HEK293 (cell line): ENCODE data around the gene SLC34A3.
A peak's percentile ranks its signal among the peaks of the same experiment; 100 is the strongest.

Experiments used
- CTCF ChIA-PET: fragments of 350-600 bp; formaldehyde crosslinking; extraction: SDS; loops from one replicate; lab custom pipeline; 2021; ENCODE audit warnings: antibody characterized with exemption; lab: Yijun Ruan, JAX
- POLR2A ChIA-PET: fragments of 300-600 bp; formaldehyde crosslinking; extraction: SDS; loops from one replicate; lab custom pipeline; 2020; ENCODE audit warnings: antibody characterized with exemption, inconsistent platforms; lab: Yijun Ruan, JAX
- H3K27ac ChIP-seq: fragments of 200-500 bp; sonication (Bioruptor generic); 2 replicates; pipeline ENCODE4 v1.5.1; 2014; ENCODE audit warnings: low read depth, low read length, control low read depth, inconsistent platforms; ENCODE audit errors: extremely low read depth
- H3K36me3 ChIP-seq, 2 experiments: fragments of 200-500 bp in 1 of 2; sonication (Bioruptor generic) in 1 of 2; 1 replicate in 1 of 2; 2 replicates in 1 of 2; pipeline ENCODE4 v1.5.1; 2014 to 2017; ENCODE audit warnings: inconsistent platforms in 2 of 2, low read length in 2 of 2; ENCODE audit not compliant: control insufficient read depth in 2 of 2, insufficient read depth in 1 of 2
- H3K4me1 ChIP-seq: fragments of 200-500 bp; sonication (Bioruptor generic); 2 replicates; pipeline ENCODE4 v1.5.1; 2014; ENCODE audit warnings: mild to moderate bottlenecking, low read length, inconsistent platforms; ENCODE audit not compliant: control insufficient read depth, insufficient read depth
- H3K4me3 ChIP-seq: 2 replicates; pipeline ENCODE4 v1.5.1; 2011; ENCODE audit warnings: low read depth, mild to moderate bottlenecking, control low read depth, low read length, moderate library complexity
- H3K9me3 ChIP-seq: fragments of 200-500 bp; sonication (Bioruptor generic); 2 replicates; pipeline ENCODE4 v1.5.1; 2014; ENCODE audit warnings: low read depth, low read length, inconsistent platforms; ENCODE audit not compliant: control insufficient read depth, insufficient read depth
- BCL11B ChIP-seq: fragments of 450-650 bp; formaldehyde crosslinking; IDR thresholded peaks from 2 replicates; pipeline ENCODE4 v1.5.1; 2016; ENCODE audit warnings: low read depth, missing biosample characterization, missing genetic modification characterization
- GLIS2 ChIP-seq: fragments of 450-650 bp; formaldehyde crosslinking; IDR thresholded peaks from 2 replicates; pipeline ENCODE4 v1.5.1; 2016; ENCODE audit warnings: missing biosample characterization, missing genetic modification characterization
- HIC1 ChIP-seq: fragments of 450-650 bp; formaldehyde crosslinking; IDR thresholded peaks from 2 replicates; pipeline ENCODE4 v1.5.1; 2016; ENCODE audit warnings: missing biosample characterization, missing genetic modification characterization
- KLF1 ChIP-seq: fragments of 450-650 bp; formaldehyde crosslinking; IDR thresholded peaks from 2 replicates; pipeline ENCODE4 v1.5.1; 2016; ENCODE audit warnings: missing biosample characterization, missing genetic modification characterization
- PBX3 ChIP-seq: sonication (generic); formaldehyde crosslinking; IDR thresholded peaks from 2 replicates; pipeline ENCODE4 v1.8.1; 2022; ENCODE audit warnings: mild to moderate bottlenecking, moderate library complexity, missing genetic modification reagents
- RBAK ChIP-seq: fragments of 450-650 bp; formaldehyde crosslinking; IDR thresholded peaks from 2 replicates; pipeline ENCODE4 v1.5.1; 2016; ENCODE audit warnings: missing biosample characterization, missing genetic modification characterization
- WT1 ChIP-seq: fragments of 450-650 bp; formaldehyde crosslinking; IDR thresholded peaks from 2 replicates; pipeline ENCODE4 v1.5.1; 2016; ENCODE audit warnings: missing biosample characterization, missing genetic modification characterization
- ZFHX2 ChIP-seq: fragments of 450-650 bp; formaldehyde crosslinking; conservative IDR thresholded peaks from 2 replicates; pipeline ENCODE4 v1.5.1; 2016; ENCODE audit warnings: missing biosample characterization, missing genetic modification characterization
- ZNF133 ChIP-seq: fragments of 450-650 bp; formaldehyde crosslinking; IDR thresholded peaks from 2 replicates; pipeline ENCODE4 v1.5.1; 2016; ENCODE audit warnings: missing biosample characterization, missing genetic modification characterization
- ZNF146 ChIP-seq: fragments of 450-650 bp; formaldehyde crosslinking; IDR thresholded peaks from 2 replicates; pipeline ENCODE4 v1.5.1; 2016; ENCODE audit warnings: missing biosample characterization, missing genetic modification characterization
- ZNF221 ChIP-seq: fragments of 450-650 bp; formaldehyde crosslinking; IDR thresholded peaks from 2 replicates; pipeline ENCODE4 v1.5.1; 2017; ENCODE audit warnings: missing biosample characterization, missing genetic modification characterization, borderline replicate concordance
- ZNF335 ChIP-seq: fragments of 450-650 bp; formaldehyde crosslinking; conservative IDR thresholded peaks from 2 replicates; pipeline ENCODE4 v1.5.1; 2016; ENCODE audit warnings: missing biosample characterization, missing genetic modification characterization
- ZNF596 ChIP-seq: fragments of 450-650 bp; IDR thresholded peaks from 2 replicates; pipeline ENCODE4 v1.5.0; 2018; ENCODE audit warnings: missing biosample characterization, mild to moderate bottlenecking, missing genetic modification characterization, moderate library complexity
- ZNF654 ChIP-seq: fragments of 450-650 bp; formaldehyde crosslinking; IDR thresholded peaks from 2 replicates; pipeline ENCODE4 v1.5.1; 2016; ENCODE audit warnings: low read depth, missing biosample characterization, missing genetic modification characterization
- ZNF664 ChIP-seq: fragments of 450-650 bp; formaldehyde crosslinking; IDR thresholded peaks from 2 replicates; pipeline ENCODE4 v1.5.1; 2016; ENCODE audit warnings: missing biosample characterization, missing genetic modification characterization

The SLC34A3 gene

GRCh38 chr9:137227853-137228505 is 2.7 kb upstream of the SLC34A3 start:
- Histone ChIP-seq H3K4me1 (peaks cover under 1% of the 10 kb centered on the region), H3K36me3 (no peaks in the 10 kb centered on the region), H3K27ac (no peak overlapping the region), H3K9me3 (no peaks in the 10 kb centered on the region), H3K4me3 (no peak overlapping the region)
- ChIA-PET CTCF (interaction anchor here (0.6 to 6.7 kb wide), 25 partner anchors 9 to 440 kb away, joined by 3 to 69 read pairs (median 6); partner anchors contain the start of genes ABCA2, ANAPC2, LRRC26 and MAN1B1), POLR2A (interaction anchor here (0.6 to 17.2 kb wide), 9 partner anchors 13 to 182 kb away, joined by 3 to 304 read pairs (median 5); partner anchors contain the start of genes ANAPC2, NDOR1, NPDC1 and SAPCD2)
- TF ChIP-seq ZNF221 (tag by site-specific recombination) (no peak), PBX3 (CRISPR knock-in tag) (no peak), ZFHX2 (tag by site-specific recombination) (peak; percentile 64; the same call in 1 of the 2 replicates), KLF1 (tag by site-specific recombination) (peak; percentile 68), RBAK (no peak), WT1 (tag by site-specific recombination) (0 out of 2 replicates have a peak, but pooled peaks have one; percentile 1), ZNF133 (tag by site-specific recombination) (no peak), ZNF596 (no peak), ZNF654 (tag by site-specific recombination) (no peak), ZNF664 (tag by site-specific recombination) (no peak), ZNF335 (0 out of 2 replicates have a peak, but pooled peaks have one; percentile 16), HIC1 (tag by site-specific recombination) (peak; percentile 51)

- Histone ChIP-seq H3K4me1 (no peaks in the 10 kb centered on the region), H3K36me3 (no peaks in the 10 kb centered on the region), H3K27ac (no peak overlapping the region), H3K9me3 (no peaks in the 10 kb centered on the region), H3K4me3 (no peak overlapping the region)
- CTCF ChIA-PET: interaction anchor here (0.6 to 6.7 kb wide), 16 partner anchors 8 to 441 kb away, joined by 3 to 69 read pairs (median 6); partner anchors contain the start of genes ABCA2, LRRC26, NPDC1 and SAPCD2
- TF ChIP-seq BCL11B (tag by site-specific recombination): 0 out of 2 replicates have a peak, but pooled peaks have one; percentile 25
- no peak for TF ChIP-seq ZNF146
- TF ChIP-seq HIC1 (tag by site-specific recombination): 0 out of 2 replicates have a peak, but pooled peaks have one; percentile 10
- TF ChIP-seq ZNF664 (tag by site-specific recombination): no peak
- peak; percentile 53; the same call in 1 of the 2 replicates for TF ChIP-seq GLIS2 (tag by site-specific recombination)
- POLR2A ChIA-PET: interaction anchor here (1.8 to 17.2 kb wide), 4 partner anchors 13 to 182 kb away, joined by 3 to 304 read pairs (median 119); partner anchors contain the start of genes NDOR1, NPDC1, TMEM203 and TPRN
Observed at GRCh38 chr9:137228506-137228967, 2.2 kb upstream of the SLC34A3 start.
